ENCODE measurements around the gene TCEANC.
"Not testable (repeated sequence)": the region's sequence is repeated elsewhere in the genome, so short reads cannot be mapped to it uniquely, and the experiment has no call there.

Gene TCEANC

DNA sequence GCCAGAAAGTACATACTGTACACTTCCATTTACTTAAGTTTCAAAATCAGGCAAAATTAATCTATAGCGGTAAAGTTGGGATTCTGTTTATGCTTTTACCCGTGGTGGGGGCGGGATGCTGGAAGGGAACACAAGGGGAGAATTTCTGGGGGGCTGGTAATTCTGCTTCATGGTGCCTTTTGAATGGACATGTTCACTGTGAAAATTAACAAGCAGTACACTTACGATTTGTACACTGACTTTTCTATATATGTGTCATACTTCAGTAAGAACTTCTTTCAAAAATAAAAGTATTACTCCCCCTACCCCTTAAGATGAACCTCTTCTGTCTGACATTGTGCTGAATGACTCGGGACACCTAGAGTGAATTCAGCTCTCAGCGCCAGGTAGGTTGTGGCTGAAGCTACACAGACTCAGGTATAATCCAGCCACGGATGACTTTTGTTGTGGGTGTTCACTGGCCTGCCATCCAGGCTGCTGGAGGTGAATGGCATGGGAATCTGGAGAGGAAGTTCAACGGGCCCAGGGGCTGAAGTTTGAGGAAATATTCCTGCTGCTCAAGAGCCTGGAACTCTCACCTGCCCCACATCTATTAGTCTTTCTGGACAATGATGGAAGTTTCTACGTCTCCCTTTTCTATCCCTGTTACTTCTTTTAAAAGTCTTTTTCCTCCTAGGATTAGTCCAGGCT lies 7.3 kb upstream of the TCEANC start:
- no peak overlapping the region for H3K27ac ChIP-seq

DNA sequence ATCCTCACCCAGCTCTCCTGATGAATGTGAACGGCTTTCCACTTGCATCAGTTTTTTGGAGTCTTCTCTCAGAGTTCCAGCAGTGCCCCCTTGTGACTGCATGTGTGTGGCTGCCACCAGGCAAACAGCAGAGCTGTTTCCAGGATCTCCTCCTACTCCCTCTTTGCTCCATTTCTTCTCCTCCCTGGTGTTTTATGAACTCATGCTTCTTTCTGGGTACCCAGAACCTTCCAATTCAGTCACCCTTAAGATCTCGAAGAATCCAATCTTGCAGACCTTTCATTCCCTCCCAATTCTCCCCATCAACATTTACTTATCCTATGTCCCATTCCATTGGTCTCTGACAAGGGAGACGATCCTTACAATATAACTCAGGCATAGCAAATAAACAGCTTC lies 6.8 kb upstream of the TCEANC start:
- no peak overlapping the region for H3K27ac ChIP-seq
- DNase-seq = peak; percentile 73
- no peaks in the 10 kb centered on the region for H3K36me3 ChIP-seq
- no peaks in the 10 kb centered on the region for H3K9me3 ChIP-seq (ENCODE audit: severe bottlenecking)
- no peak overlapping the region for H3K4me3 ChIP-seq (ENCODE audit: low read depth, low read length)
- H3K27me3 ChIP-seq (ENCODE audit: insufficient read depth, low read depth, severe bottlenecking) = peaks cover 30% of the 10 kb centered on the region
- TF ChIP-seq, protein P1, sequence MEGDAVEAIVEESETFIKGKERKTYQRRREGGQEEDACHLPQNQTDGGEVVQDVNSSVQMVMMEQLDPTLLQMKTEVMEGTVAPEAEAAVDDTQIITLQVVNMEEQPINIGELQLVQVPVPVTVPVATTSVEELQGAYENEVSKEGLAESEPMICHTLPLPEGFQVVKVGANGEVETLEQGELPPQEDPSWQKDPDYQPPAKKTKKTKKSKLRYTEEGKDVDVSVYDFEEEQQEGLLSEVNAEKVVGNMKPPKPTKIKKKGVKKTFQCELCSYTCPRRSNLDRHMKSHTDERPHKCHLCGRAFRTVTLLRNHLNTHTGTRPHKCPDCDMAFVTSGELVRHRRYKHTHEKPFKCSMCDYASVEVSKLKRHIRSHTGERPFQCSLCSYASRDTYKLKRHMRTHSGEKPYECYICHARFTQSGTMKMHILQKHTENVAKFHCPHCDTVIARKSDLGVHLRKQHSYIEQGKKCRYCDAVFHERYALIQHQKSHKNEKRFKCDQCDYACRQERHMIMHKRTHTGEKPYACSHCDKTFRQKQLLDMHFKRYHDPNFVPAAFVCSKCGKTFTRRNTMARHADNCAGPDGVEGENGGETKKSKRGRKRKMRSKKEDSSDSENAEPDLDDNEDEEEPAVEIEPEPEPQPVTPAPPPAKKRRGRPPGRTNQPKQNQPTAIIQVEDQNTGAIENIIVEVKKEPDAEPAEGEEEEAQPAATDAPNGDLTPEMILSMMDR (IDR thresholded peaks at IDR 0.05; ENCODE audit: low read depth, low read length) = peak; percentile 86

More for the DNA sequence above, 7.3 kb upstream of the TCEANC start:
- peaks cover 3% of the 10 kb centered on the region for H3K9me3 ChIP-seq (ENCODE audit: severe bottlenecking)
- H3K27me3 ChIP-seq (ENCODE audit: insufficient read depth, low read depth, severe bottlenecking) = peaks cover 30% of the 10 kb centered on the region
- TF ChIP-seq, protein P1 (IDR thresholded peaks at IDR 0.05; ENCODE audit: low read depth, low read length) = no peak
- no peak overlapping the region for H3K4me3 ChIP-seq (ENCODE audit: low read depth, low read length)
- H3K36me3 ChIP-seq = no peaks in the 10 kb centered on the region
- DNase-seq = no peak

DNA sequence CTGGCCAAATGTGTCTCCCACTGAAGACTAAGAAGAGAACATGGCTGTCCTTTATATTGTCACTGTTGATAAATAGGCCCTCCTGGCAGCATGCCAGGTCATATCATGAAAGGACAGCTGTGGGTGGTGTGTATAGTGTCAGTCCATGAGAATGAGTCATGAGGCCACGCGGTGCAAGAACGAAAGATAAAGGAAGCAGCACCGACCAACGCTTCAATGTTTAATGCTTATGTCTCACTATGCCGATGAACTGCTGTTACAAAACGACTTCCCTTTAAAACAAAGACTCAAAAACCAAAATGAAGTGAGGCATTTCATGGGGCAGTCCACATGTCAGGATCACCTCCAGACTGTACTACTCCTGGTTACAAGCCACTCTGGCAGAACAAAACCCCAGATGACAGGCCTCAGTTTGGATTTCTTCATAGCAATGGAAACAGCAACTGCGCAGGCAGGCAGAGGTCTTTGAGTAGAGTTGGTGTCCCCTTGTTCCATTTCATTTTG lies 5.2 kb upstream of the TCEANC start:
- Histone ChIP-seq H3K36me3 (no peaks in the 10 kb centered on the region), H3K27ac (no peak overlapping the region), H3K27me3 (ENCODE audit: insufficient read depth, low read depth, severe bottlenecking) (peaks cover 32% of the 10 kb centered on the region), H3K4me3 (ENCODE audit: low read depth, low read length) (no peak overlapping the region), H3K9me3 (ENCODE audit: severe bottlenecking) (no peaks in the 10 kb centered on the region)
- no peak for DNase-seq
- TF ChIP-seq, protein P1 (IDR thresholded peaks at IDR 0.05; ENCODE audit: low read depth, low read length) = no peak

DNA sequence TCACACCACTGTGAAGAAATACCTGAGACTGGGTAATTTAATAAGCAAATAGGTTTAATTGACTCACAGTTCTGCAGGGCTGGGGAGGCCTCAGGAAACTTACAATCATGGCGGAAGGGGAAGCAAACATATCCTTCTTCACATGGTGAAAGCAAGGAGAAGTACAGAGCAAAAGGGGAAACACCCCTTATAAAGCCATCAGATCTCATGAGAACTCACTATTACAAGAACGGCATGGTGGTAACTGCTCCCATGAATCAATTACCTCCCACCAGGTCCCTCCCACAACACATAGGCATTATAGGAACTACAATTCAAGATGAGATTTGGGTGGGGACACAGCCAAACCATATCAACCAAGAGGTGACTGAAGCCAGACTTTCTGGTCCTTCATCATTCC lies 4.6 kb upstream of the TCEANC start:
- not testable (repeated sequence) for H3K36me3 ChIP-seq; H3K4me3 ChIP-seq (ENCODE audit: low read depth, low read length); H3K9me3 ChIP-seq (ENCODE audit: severe bottlenecking); H3K27ac ChIP-seq; DNase-seq
- peaks cover 27% of the 10 kb centered on the region for H3K27me3 ChIP-seq (ENCODE audit: insufficient read depth, low read depth, severe bottlenecking)

DNA sequence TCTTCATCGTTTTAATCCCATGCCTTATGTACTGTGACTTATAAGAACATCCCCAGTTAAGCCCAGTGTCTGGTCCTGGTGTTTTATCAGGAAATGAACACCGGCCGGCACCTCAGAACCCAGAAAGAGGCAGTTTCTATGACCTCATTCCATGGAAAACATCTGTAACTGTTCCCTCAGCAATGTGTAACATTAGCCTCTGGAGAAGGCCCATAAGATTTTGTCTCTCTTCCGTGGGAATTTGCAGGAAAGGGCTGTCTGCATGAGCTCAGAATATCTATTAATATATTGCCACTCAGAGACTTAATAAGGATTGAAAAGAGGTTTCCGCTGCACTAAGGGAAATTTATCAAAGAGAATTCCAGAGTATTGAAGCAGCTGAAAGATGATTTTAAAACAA lies 3.1 kb upstream of the TCEANC start:
- H3K9me3 ChIP-seq (ENCODE audit: severe bottlenecking) = no peaks in the 10 kb centered on the region
- TF ChIP-seq, protein P1 (IDR thresholded peaks at IDR 0.05; ENCODE audit: low read depth, low read length) = no peak
- H3K4me3 ChIP-seq (ENCODE audit: low read depth, low read length) = no peak overlapping the region
- H3K36me3 ChIP-seq = no peaks in the 10 kb centered on the region
- peaks cover 21% of the 10 kb centered on the region for H3K27me3 ChIP-seq (ENCODE audit: insufficient read depth, low read depth, severe bottlenecking)
- H3K27ac ChIP-seq = no peak overlapping the region
- no peak for DNase-seq

DNA sequence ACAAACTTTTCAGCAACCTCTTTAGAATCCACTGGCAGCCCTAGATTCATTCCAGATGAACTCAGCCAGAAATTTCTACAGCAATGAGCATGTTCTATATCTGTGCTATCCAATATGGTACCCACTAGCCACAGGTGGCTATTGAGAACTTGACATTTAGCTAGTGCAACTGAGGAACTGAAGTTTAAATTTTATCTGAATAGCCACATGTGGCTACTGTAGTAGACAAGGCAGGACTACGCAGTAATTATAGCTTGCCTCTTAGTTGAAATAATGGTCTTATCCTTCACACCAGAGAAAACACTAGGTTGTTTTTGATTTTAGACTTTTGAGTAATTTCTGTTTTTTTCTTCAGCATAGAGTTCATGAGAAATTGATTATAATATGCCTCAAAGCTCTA lies 2.6 kb upstream of the TCEANC start:
- TF ChIP-seq, protein P1 (IDR thresholded peaks at IDR 0.05; ENCODE audit: low read depth, low read length) = no peak
- no peak overlapping the region for H3K4me3 ChIP-seq (ENCODE audit: low read depth, low read length)
- no peaks in the 10 kb centered on the region for H3K9me3 ChIP-seq (ENCODE audit: severe bottlenecking)
- no peaks in the 10 kb centered on the region for H3K36me3 ChIP-seq
- H3K27me3 ChIP-seq (ENCODE audit: insufficient read depth, low read depth, severe bottlenecking) = peaks cover 18% of the 10 kb centered on the region
- DNase-seq = no peak
- no peak overlapping the region for H3K27ac ChIP-seq

Data from WERI-Rb-1 (cell line).